NCI-H510A (cell line): ENCODE results near the gene PSRC1.

Experiments used
- DNase-seq: peaks from one replicate; lab custom pipeline; 2025; lab: John Stamatoyannopoulos, UW

The PSRC1 gene

GRCh38 chr1:109247401-109248365 lies 35.3 kb downstream of the PSRC1 start:
- no peak for DNase-seq

DNA sequence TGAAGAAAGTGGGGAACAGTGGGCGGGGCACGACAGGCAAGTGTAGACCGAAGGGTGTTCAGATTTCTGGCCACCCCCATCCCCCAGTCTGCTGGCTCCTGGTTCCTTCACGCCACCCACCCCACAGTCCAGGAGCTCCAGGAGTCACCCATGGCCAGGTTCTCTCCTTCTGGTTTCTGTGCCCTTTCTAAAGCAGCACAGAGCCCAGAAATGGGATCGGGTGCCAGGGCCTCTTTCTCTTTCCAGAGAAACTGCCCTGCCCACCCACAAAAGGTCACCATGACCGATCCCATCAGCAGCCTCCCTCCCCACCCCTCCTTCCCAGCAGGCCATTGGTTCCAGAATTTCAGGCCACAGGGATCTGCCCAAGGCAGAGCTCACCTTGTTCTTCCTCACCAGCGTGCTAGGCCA lies 36.8 kb downstream of the PSRC1 start:
- DNase-seq: no peak

DNA sequence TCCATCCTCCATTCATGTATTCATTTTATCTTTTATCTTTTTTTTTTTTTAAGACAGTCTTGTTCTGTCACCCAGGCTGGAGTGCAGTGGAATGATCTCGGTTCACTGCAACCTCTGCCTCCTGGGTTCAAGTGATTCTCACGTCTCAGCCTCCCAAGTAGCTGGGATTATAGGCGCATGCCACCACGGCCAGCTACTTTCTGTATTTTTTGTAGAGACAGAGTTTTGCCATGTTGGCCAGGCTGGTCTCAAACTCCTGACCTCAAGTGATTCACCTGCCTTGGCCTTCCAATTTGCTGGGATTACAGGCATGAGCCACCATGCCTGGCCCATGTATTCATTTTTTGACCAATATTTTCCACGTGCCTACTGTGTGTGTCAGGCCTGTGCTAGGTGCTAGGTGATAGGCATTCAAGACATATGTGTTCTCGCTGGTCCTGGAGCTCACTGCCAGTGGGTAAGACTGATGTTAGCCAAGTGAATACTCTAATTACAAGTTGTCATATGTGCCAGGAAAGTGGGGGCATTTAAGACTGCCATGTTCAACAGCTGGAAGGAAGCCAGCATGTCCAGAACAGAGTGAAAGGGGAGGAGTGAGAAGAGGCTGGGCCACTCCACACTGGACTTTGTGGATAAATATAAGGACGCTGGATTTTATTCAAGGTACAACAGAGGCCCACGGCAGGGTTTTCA lies 38.9 kb downstream of the PSRC1 start:
- DNase-seq: no peak

GRCh38 chr1:109243221-109243620 lies 39.7 kb downstream of the PSRC1 start:
- DNase-seq: no peak

GRCh38 chr1:109242387-109242786 lies 40.6 kb downstream of the PSRC1 start:
- DNase-seq: no peak

- DNase-seq: no peak
Measured at GRCh38 chr1:109241841-109242345, 41.1 kb downstream of the PSRC1 start.

- DNase-seq: no peak
Measured at GRCh38 chr1:109241344-109241743, 41.6 kb downstream of the PSRC1 start.

DNA sequence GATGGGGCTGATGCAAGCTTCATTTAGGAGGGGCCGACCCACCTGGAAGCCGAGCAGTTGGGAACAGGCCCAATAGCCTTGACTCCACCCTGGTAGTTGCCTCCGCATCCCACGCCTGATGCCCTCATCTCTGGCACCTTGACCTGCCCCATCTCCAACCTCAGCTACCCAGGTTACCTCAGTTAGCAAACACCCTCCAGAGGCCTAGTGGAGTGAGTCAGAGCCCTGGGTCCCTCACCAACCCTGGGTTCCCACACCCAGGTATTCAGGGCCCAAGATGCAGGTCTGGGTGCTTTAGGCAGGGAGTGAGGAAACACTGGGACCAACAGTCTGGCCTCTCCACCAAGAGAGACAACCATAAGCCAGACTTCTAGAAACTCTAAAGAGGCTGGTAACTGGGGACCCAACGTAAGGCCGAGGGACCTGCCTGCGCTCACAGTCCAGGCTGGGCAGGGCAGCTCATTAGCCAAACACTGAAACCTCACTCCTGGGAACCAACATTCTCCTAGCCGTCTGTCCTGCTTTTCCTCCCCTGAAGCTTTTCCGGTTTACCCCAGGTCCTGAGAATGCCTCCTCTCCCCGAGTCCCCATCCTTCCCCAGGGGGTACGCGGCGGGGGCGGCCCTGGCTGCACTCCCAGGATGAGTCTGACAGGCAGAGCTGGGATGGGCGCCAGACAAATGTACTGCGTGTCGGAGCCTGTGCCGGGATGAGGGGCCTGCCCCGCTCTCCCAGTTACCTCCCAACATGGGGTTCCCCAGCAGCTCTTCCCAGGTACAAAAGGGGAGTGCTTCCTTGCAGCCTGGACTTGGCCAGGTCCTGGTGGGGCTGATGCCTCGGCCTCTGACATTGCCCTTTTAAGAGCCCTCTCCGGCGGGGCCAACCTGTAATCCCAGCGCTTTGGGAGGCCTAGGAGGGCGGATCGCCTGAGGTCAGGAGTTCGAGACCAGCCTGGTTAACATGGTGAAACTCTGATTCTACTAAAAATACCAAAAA lies 42.5 kb downstream of the PSRC1 start:
- no peak for DNase-seq

- peak; percentile 11 for DNase-seq
Measured at GRCh38 chr1:109239409-109240068, 43.4 kb downstream of the PSRC1 start.

- no peak for DNase-seq
Measured at GRCh38 chr1:109239047-109239408, 43.9 kb downstream of the PSRC1 start.

DNA sequence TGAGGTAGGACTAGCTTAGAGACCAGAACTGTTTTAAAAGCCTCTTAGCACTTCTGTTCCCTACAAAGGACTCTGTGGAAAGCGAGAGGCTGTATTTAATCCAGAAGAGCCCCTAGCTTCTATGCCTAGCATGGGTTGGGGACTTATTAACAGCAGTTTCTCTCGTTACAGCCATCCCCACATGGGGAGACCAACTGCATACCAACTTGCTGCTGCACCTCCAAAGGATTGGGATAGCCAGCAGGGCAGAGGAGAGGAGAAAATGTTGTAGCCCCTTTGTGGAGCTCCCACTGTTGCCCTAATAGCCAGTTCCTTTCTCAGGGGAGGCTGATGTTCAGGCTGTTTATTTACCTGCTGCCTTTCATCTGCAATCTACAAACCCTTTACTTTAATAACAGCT lies 44.6 kb downstream of the PSRC1 start:
- no peak for DNase-seq

DNA sequence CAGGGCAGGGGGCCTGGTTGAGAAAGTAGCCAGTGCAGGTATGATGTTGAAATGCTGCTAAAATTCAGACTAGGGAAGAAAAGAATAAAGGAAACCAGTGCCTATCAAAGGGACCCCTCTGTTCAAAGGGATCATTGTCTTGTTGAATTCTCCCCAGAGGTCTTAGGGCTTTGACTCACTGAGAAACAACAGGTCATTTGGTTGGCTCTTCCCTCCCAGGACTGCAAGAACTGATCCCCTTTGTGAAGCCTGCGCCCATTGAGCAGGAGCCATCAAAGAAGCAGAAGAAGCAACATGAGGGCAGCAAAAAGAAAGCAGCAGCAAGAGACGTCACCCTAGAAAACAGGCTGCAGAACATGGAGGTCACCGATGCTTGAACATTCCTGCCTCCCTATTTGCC lies 45.4 kb downstream of the PSRC1 start:
- no peak for DNase-seq

- no peak for DNase-seq
Measured at GRCh38 chr1:109235137-109235536, 47.8 kb downstream of the PSRC1 start.

DNA sequence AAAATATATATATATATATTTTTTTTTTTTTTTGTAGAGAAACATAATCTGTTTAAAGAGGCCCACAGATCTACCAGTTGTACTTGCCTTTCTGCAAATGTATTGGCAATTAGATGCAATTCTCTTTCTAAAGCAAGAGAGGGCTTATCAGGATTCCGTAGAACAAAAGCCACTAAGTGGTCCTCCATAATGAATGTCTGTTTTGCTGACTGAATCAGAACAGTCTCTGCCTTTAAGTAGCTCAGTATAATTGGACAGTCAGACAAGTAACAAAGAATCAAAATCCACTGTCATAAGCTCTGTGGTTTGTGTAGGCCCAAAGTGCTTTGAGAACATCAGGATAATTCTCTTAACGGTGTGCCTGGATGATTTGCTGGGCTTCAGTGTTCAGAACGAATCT lies 51.9 kb downstream of the PSRC1 start:
- DNase-seq: no peak
